HuH-7 (cell line): ENCODE results near the gene VAV1.
A peak's percentile ranks its signal among the peaks of the same experiment; 100 is the strongest.

Source experiments
- DNase-seq: peaks from one replicate; pipeline ENCODE4 v3.0.0; 2011; ENCODE audit warnings: low spot score

Gene VAV1, protein sequence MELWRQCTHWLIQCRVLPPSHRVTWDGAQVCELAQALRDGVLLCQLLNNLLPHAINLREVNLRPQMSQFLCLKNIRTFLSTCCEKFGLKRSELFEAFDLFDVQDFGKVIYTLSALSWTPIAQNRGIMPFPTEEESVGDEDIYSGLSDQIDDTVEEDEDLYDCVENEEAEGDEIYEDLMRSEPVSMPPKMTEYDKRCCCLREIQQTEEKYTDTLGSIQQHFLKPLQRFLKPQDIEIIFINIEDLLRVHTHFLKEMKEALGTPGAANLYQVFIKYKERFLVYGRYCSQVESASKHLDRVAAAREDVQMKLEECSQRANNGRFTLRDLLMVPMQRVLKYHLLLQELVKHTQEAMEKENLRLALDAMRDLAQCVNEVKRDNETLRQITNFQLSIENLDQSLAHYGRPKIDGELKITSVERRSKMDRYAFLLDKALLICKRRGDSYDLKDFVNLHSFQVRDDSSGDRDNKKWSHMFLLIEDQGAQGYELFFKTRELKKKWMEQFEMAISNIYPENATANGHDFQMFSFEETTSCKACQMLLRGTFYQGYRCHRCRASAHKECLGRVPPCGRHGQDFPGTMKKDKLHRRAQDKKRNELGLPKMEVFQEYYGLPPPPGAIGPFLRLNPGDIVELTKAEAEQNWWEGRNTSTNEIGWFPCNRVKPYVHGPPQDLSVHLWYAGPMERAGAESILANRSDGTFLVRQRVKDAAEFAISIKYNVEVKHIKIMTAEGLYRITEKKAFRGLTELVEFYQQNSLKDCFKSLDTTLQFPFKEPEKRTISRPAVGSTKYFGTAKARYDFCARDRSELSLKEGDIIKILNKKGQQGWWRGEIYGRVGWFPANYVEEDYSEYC

DNA sequence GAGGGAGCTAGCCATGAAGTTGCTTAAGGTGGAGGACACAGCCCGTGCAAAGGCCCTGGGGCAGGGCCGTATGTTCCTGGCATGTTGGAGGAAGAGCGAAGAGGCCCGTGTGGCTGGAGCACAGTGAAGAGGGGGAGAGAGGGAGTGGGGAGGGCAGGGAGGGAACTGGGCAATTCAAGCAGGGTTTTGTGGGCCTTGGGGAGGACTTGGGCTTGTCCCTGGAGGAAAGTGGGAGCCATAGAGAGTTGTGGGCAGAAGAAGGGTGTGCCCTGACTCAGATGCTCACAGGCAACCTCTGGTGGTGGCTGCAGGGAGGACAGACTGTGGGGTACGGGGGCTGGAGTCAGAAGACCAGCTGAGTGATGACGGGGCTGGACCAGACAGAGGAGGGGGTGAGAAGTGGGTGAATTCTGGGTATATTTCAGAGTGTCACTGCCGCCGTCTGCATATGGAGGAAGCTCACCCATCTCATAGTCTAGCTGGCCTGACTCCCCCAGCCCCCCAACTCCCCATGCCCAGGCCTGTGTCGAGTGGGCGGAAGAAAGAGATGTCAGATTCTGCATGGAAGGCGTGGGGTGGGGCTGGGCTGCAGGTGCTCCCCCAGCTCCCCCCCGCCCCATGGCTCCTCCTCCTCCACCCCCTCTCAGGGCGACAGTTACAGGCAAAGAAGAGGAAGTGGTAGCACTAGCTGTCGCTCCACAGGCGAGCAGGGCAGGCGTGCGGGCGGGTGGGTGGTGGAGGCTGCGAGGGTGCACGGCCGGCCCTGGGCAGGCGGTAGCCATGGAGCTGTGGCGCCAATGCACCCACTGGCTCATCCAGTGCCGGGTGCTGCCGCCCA lies at the start of gene VAV1:
TSS of gene VAV1 (plus strand) at position 681 of the 838 bp plus-strand sequence. CDS start at position 781, 100 bp downstream.
- no peak for DNase-seq

DNA sequence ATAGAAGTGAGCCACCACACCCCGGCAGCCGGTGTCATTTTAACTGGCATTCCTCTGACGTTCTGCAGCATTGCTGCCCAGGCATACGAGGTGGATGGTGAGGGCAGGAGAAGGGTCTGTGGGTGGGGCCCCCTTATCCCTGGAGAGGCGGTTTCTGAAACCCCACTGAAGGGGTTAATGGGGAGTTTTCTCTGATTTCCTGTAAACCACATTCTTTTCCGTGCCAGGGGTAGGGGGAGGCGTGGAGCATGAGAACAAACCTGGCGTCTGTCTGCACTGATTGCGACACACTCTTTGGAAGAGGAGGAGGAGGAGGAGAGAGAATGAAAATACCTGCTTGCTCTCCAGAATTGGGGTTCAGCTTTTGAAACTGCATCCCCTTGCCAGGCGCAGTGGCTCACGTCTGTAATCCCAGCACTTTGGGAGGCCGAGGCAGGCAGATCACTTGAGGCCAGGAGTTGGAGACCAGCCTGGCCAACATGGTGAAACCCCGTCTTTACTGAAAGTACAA lies 49.3 kb upstream of the VAV1 start:
- peak; percentile 44 for DNase-seq

DNA sequence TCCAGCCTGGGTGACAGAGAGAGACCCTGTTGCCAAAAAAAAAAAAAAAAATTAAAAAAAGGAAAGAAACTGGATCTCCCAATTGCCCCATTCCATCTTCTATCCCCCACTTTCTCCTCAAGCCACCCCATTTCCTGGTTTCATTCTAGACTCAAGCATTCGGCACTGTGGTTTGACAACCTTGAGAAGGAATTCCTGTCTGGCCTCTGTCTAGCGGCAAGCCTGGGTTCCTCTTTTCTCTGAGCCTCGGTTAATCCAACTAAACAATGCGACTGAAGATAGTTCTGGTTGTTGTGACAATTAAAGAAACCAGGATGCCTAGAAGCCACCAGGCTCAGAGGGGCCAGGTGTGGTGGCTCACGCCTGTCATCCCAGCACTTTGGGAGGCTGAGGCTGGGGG lies 48.8 kb upstream of the VAV1 start:
- no peak for DNase-seq

DNA sequence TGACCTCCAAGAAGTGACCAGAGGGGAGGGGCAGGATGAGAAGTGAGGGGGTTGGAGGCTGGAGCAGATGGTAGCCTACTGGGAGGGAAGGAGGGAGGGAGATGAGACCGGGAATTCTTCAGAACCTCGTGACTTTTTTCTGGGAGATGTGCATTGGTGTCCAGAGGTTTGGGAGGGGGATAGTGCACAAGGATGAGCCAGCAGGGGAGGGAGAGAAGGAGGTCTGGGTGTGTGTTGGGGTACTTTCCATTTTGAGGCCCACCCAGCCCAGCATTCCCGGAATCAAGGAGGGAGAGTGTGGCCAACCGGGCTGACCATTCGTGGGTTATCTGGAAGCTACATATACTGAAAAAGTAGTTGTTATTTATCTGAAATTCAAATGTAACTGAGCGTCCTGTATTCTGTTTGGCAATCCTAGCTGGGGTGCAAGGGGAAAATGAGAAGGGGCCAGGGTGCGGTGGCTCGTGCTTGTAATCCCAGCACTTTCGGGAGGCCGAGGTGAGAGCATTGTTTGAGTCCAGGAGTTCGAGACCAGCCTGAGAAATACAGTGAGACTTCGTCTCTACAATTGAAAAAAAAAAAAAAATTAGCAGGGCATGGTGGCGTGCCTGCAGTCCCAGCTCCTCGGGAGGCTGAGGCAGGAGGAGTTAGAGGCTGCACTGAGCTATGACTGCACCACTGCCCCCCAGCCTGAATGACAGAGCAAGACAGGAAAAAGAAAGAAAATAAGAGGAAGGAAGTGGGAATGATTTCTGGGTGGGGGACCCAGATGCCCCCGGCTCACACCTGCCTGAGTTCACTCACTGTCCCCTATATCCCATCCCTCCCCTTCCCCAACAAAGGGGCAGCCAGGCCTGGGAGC lies 47.6 kb upstream of the VAV1 start:
- no peak for DNase-seq

DNA sequence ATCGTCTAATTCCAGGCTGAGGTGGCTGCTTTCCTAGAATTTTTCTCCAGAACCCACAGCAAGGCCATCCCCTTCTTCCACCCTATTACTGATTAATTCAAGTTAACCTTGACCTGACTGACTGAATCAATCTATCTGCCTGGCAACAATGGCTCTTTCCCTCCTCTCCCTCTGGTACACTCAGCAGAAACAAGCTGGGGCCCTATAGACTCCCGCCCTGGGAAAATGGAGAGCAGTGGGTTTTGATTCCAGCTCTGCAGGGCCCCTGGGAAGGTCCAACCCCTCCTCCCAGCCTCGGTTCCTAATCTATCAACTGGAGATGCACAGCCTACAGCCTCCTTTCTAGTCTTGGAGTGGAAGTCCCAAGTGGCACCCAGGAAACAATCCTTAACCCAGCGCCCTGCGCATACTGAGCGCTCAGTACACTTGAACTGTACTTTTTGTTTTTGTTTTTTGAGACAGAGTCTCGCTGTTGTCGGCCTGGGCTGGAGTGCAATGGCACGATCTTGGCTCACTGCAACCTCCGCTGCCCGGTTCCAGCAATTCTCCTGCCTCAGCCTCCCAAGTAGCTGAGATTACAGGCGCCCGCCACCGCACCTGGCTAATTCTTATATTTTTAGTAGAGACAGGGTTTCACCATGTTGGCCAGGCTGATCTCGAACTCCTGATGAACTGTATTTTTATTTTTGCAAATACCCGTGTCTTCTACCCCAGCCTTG lies 46.8 kb upstream of the VAV1 start:
- DNase-seq: no peak

DNA sequence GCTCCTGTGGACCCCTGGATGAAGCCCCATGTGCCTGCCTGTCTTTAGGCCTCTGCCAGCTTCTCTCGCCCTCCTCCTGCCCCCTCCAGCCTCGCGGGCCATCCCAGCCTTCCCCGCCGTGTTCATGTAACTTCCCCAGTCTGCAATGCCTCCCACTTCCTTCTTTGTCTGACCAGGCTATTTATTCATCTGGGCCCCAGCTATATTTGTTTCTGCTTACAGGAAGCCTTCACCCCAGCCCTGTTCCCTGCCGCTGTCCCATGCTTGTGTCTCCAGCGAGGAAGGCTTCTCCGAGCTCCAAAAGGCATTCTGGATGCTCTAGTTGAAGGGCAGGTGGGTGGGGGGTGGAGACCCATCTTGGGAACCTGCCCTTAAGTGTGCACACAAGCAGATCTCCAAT lies 44.2 kb upstream of the VAV1 start:
- no peak for DNase-seq

DNA sequence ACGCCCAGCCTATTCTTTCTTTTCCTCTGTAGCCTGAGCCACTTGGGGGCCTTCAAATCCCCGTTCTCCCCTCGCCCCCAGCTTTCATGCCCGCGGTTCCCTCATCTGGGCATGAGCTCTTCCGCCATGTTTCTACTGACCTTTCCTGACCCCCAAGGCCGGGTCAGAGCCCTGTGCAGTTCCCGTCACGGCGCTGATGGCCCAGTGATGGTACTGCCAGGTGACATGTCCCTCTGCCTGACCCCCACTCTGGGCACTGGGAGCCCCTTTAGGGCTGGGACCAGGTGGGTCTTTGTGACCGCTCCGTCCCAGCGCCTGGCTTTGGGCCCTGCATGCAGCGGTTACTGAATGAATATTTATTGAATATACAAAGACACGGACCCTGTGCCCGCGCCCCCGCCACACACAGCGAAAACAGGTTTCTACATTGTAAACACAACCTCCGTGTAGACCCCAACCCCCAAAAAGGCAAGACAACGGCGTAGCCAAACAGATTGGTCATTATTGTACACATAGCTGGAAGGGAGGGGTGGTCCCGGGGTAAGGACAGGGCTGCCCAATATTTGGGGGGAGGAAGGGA lies 42.8 kb upstream of the VAV1 start:
- DNase-seq: no peak

DNA sequence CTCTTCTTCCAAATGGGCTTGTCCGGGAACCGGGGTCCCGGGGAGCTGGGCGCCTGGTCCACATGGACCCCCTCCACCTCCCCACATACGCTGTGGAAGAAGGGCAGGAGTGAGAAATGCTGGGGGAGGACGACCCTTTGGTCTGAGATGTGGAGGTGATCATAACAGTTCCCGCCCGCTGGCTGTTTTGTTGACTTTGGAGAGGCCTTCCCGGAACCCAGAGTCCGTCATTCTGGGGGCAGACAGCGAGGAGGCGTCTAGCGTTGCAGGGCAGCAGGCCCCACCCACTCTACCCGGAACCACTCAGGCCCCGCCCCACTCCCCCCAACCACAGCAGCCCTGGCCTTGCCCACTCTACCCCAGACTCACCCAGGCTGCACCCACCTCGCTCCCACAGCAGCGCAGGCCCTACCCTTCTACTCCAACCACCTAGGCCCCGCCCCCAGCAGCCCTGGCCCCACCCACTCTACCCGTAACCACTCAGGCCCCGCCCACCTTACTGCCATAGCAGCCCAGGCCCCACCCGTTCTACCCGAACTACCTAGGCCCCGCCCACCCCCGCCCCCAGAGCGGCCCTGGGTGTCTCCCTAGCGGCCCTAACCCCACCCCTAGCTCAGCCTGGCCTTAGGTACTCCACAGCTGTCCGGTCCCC lies 42.2 kb upstream of the VAV1 start:
- peak; percentile 76 for DNase-seq

DNA sequence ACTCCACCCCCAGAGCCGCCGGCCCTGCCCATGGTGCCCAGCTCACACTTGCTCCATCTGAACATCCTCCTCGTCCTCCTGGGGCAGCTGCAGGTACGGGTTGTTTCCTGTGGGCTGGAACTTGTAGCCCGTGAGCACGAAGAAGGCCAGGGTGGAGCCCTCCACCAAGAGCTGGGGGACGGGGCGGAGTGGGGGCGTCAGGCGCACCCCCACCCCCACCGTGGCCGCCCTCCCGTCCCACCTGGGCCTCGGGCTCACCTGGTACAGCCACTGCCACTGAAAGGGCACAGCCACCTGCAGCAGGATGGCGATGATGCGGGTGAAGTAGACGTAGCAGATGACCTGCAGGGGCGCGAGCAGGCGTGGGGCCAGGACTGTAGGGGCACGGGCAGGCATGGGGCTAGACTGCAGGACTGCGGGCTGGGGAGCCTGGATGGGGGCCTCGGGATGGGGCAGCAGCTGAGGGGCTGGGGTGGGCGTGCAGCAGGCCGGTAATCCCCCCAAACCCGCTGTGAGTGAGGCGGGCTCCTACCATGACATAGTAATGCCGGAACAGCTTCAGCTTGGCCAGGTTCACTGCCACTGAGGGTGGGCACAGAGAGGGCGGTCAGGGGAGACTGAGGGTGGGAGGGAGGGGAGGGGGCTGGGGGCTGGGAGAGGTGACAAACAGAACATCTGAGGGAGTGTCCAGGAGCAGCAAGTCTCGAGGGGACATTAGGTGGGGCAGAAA lies 41.4 kb upstream of the VAV1 start:
- DNase-seq: no peak

DNA sequence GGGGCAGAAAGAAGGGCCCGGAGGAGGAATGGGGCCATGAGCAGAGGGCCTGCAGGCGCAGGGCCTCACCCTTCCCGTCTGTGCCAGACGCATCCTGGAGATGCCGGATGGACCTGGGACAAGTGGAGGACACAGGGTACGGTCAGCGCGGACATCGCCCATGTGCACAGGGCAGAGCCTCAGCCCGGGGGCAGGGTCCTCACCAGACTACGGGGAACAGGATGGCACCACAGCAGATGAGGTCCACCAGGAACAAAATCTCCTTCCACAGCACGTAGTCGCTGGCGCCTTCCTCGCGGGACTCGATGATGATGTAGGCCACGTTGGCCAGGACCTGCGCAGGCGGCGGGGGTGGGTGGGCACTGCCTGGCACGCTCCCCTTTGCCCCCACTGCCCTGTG lies 40.7 kb upstream of the VAV1 start:
- no peak for DNase-seq

DNA sequence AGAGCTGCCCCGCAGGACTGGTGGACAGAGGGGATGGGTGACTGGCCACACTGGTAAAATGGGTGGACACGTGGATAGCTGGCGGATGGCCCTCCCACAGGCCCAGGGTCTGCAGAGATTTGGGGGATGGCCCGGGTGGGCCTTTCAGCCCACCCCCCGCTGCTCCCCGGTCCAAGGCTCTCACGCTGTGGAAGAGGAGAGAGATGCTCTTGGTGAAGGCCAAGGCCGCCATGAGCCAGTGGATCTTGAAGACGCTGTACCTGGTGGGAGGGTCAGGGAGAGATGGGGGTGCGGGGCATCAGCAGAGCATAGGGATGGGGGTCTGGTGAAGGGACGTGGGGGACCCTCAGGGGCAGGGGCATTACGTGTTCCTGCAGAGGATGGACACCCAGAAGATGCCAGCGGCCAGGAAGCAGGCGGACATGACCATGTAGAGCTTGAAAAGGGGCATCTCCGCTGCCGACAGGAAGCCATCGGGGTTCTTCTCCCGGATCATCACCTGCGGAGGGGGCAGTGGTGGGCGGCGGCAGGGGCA lies 39.6 kb upstream of the VAV1 start:
- DNase-seq: no peak

DNA sequence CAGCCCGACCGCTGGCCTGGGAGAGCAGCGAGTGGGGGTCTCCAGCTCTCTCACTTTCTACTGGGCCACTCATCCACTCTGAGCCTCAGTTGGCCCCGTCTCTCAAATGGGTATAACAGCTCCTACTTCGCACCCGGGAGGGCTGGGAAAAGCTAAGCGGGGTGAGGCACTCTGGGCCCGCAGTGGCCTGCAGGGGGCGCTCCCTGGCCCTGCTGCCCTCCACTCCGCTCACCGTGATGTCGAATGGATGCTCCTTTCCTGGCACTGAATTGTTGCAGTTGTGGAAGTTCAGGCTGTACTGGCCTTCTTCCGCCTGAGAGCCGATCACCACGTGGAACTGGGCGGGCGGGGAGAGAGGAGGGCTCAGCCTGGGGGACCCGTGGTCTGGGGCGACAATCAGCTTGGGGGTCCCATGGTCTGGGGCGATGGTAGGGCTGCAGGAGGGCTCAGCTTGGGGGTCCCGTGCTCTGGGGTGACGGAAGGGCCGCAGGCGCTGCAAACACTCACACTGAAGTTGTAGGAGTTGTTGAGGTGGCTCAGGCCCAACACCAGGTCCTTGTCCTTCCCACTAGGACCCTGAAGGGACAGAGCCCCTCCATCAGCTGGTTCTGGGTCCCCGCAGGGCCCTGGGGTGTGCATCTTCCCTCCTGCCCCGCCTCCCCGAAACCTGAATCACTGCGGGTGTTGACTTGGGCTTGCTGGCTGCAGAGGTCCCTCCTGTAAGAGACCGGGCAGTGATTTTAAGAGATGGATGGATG lies 39.0 kb upstream of the VAV1 start:
- no peak for DNase-seq

DNA sequence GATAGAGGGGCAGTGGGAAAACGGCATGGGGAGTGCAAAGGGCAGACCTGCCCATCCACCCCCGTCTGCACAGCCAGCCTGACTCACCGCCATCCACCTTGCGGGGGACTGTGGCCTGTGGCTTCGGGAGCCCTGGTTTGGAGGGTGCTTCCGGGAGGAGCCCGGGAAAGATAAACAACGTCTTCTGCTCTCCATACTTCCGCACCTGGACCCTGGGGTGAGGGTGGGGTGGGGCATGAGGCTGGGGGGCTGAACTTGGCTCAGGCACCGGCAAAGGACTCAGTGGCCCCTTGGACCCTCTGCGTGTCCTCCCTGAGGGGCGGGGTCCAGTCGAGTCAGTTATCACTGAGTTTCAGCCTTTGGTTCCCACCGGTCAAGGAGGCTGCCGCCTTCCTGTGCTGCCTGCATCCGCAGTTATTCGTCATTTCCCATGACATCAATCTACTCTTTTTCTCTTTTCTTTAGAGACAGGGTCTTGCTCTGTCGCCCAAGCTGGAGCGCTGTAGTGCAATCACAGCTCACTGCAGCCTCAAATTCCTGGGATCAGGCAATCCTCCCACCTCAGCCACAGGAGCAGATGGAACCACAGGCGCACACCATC lies 38.3 kb upstream of the VAV1 start:
- no peak for DNase-seq

DNA sequence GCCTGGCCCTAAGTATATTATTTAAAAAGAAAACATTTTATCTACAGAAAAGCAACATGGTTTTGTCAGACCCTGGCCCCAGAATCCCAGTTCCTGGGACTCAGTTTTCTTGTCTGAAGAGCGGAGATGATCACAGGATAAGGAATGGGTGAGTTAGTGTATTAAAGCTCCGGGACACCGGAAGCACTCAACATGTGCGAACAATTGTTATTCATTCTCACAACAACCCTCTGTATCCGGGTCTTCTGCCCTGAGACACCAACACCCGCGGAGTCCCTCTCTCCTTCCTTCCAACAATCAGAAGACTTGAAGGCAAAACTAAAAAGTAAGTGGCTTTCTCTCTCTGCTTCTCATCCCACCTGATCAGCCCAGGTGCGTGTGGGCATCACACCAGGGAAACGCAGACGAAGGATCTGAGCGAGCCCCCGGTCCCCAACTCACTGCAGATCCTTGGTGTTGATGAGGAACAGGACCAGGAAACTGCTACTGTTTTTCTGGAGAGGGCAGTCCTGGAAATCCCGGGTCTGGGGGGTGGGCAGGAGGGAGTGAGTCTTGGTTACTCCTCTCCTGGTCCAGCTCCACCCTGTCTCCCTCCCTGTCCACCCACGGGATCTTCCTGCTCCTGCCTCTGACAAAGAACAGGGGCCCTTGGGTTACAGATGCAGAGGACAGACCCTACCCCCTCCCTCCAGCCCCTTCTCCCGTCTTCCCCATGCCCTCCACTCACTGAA lies 37.2 kb upstream of the VAV1 start:
- no peak for DNase-seq

DNA sequence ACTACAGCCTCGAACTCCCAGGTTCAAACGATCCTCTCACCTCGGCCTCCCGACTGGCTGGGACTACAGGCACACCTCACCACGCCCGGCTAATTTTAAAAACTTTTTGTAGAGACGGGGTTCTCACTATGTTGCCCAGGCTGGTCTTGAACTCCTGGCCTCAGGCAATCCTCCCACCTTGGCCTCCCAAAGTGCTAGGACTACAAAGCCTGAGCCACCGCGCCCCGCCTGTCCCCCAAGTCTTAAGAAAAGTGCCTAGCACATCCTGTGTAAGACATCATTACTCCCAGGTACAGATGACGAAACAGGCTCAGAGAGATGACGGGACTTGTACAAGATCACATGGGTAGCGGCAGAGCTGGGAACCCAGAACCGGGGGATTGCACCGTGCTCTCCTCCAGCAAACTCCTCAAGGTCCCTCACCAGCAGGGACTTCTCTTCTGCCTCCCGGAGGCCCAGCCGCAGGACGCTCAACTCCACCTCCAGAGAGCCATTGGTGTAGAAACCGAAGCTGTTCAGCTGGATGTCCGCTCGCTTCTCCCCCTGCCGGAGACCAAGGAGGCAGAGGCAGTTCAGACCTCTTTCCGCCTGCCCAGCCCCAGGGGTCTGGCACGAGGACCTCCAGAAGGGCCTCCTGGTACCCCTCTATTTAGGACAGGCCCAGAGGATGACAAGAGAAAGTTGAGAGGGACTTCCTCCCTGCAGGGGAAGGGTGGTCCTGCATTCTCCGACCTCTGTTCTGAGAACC lies 36.2 kb upstream of the VAV1 start:
- peak; percentile 76 for DNase-seq

DNA sequence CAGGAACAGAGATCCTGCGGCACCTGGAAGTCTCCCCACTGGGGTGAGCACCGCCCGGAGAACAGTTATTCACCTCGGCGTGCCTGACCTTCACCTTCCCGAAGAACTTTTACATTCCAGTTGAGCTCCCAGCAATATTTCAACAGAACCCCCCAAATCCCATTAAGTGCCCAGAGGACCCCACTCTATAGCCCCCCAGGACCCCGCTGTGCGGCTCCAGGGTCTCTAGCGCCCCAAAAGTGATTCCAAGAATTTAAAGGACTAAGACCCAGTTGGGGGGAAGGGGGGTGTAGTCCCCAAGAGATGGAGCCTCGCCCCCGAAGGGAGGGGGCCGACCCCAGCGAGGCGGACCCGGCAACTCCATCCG lies 35.6 kb upstream of the VAV1 start:
- no peak for DNase-seq
